DND-41 (cell line): ENCODE results near the gene GOLGA2.

ENCODE experiments used
- ATAC-seq: fragments of 200-7000 bp; cut with Tn5 transposase; 3 replicates; pipeline ENCODE4 v1.9.1; 2021; ENCODE audit warnings: low read depth; ENCODE audit not compliant: insufficient read depth
- DNase-seq: peaks from one replicate; pipeline ENCODE4 v3.0.0-alpha.2; 2020
- H2AFZ ChIP-seq: 2 replicates; pipeline ENCODE4 v1.6.0; 2012; ENCODE audit warnings: low read depth, low read length
- H3K27ac ChIP-seq: 2 replicates; pipeline ENCODE4 v1.5.1; 2012; ENCODE audit warnings: low read length, inconsistent platforms
- H3K27me3 ChIP-seq: fragments of 200-600 bp; sonication (generic); 2 replicates; pipeline ENCODE4 v1.6.0; 2012; ENCODE audit warnings: low read length, mild to moderate bottlenecking, inconsistent platforms; ENCODE audit not compliant: insufficient read depth, poor library complexity
- H3K36me3 ChIP-seq: 2 replicates; pipeline ENCODE4 v1.5.1; 2012; ENCODE audit warnings: low read length, inconsistent platforms; ENCODE audit not compliant: insufficient read depth
- H3K4me1 ChIP-seq: 2 replicates; pipeline ENCODE4 v1.5.1; 2012; ENCODE audit warnings: mild to moderate bottlenecking, low read length; ENCODE audit not compliant: insufficient read depth
- H3K4me2 ChIP-seq: 2 replicates; pipeline ENCODE4 v1.6.0; 2012; ENCODE audit warnings: mild to moderate bottlenecking, moderate library complexity, low read length, inconsistent platforms; ENCODE audit not compliant: insufficient read depth
- H3K4me3 ChIP-seq, 2 experiments: fragments of 200-600 bp in 1 of 2; shearing (Covaris generic) in 1 of 2; 2 replicates each; pipeline ENCODE4 v1.5.1; 2012 to 2016; ENCODE audit warnings: inconsistent platforms in 2 of 2, low read length in 2 of 2, mild to moderate bottlenecking in 2 of 2, low read depth in 1 of 2, moderate library complexity in 1 of 2
- H3K79me2 ChIP-seq: 2 replicates; pipeline ENCODE4 v1.6.0; 2012; ENCODE audit warnings: low read length, inconsistent platforms; ENCODE audit not compliant: insufficient read depth
- H3K9ac ChIP-seq: 2 replicates; pipeline ENCODE4 v1.6.0; 2012; ENCODE audit warnings: low read depth, mild to moderate bottlenecking, inconsistent platforms, low read length, moderate library complexity
- H3K9me3 ChIP-seq: 2 replicates; pipeline ENCODE4 v1.5.1; 2012; ENCODE audit warnings: low read length, moderate library complexity, mild to moderate bottlenecking, inconsistent platforms; ENCODE audit not compliant: insufficient read depth, severe bottlenecking
- H4K20me1 ChIP-seq: 2 replicates; pipeline ENCODE4 v1.6.0; 2012; ENCODE audit warnings: low read length; ENCODE audit not compliant: insufficient read depth
- CTCF ChIP-seq: IDR thresholded peaks from 2 replicates; pipeline ENCODE4 v1.5.1; 2012; ENCODE audit warnings: borderline replicate concordance, low read length, moderate library complexity, mild to moderate bottlenecking; ENCODE audit not compliant: poor library complexity, severe bottlenecking; ENCODE audit errors: extremely low read depth
- EZH2 ChIP-seq: IDR thresholded peaks from 3 replicates; pipeline ENCODE4 v1.6.1; 2012; ENCODE audit warnings: borderline replicate concordance, low read depth, mild to moderate bottlenecking, moderate library complexity, low read length, inconsistent platforms; ENCODE audit not compliant: severe bottlenecking

GOLGA2 gene

GRCh38 chr9:128298535-128299482 lies 23.0 kb upstream of the GOLGA2 start:
- ATAC-seq (no peak), DNase-seq (no peak)
- H3K4me1 ChIP-seq, result peaks cover 3% of the 10 kb centered on the region; the same call in 1 of the 2 replicates
- H3K4me3 ChIP-seq, result no peak overlapping the region
- H3K79me2 ChIP-seq, result no peaks in the 10 kb centered on the region
- H4K20me1 ChIP-seq, result no peaks in the 10 kb centered on the region
- H3K27me3 ChIP-seq, result no peaks in the 10 kb centered on the region
- H3K4me2 ChIP-seq, result no peak overlapping the region
- no peaks in the 10 kb centered on the region for H3K9me3 ChIP-seq
- no peak overlapping the region for H3K27ac ChIP-seq
- no peak overlapping the region for H3K9ac ChIP-seq
- TF ChIP-seq CTCF (no peak), EZH2 (no peak)
- H3K36me3 ChIP-seq, result no peaks in the 10 kb centered on the region
- H2AFZ ChIP-seq, result no peak overlapping the region

DNA sequence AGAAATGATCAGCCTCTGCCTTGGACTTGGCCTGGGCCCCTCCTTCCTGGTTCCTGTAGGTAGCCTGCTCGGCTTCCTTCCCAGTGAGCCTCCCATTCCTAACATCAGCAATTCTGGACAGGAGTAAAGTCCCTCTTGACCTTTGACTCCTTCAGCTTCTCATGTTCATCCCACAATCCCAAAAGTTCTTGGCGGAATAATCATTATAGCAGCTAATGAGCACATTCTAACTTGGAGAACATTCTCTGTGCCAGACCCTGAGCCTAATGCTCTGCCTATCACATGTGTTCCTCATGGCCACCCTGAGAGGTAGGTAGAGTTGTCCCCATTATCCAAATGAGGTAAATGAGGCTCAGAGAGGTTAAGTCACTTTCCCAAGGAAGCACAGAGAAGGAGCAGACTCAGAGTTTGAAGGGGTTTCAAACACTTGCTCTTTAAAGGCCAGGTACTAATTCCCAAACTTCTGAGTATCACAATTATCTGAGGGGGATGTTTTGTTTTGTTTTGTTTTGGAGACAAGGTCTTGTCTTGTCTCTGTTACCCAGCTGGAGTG lies 21.5 kb upstream of the GOLGA2 start:
- no peak for DNase-seq
- no peak overlapping the region for H3K9ac ChIP-seq
- ATAC-seq, result no peak
- H3K27me3 ChIP-seq, result no peaks in the 10 kb centered on the region
- H2AFZ ChIP-seq, result no peak overlapping the region
- no peak overlapping the region for H3K27ac ChIP-seq
- H3K4me3 ChIP-seq, result no peak overlapping the region
- H3K4me1 ChIP-seq, result peaks cover 8% of the 10 kb centered on the region; the same call in 1 of the 2 replicates
- TF ChIP-seq EZH2 (no peak), CTCF (no peak)
- H3K4me2 ChIP-seq, result no peak overlapping the region
- H3K79me2 ChIP-seq, result no peaks in the 10 kb centered on the region
- no peaks in the 10 kb centered on the region for H3K36me3 ChIP-seq
- no peaks in the 10 kb centered on the region for H4K20me1 ChIP-seq
- no peaks in the 10 kb centered on the region for H3K9me3 ChIP-seq

DNA sequence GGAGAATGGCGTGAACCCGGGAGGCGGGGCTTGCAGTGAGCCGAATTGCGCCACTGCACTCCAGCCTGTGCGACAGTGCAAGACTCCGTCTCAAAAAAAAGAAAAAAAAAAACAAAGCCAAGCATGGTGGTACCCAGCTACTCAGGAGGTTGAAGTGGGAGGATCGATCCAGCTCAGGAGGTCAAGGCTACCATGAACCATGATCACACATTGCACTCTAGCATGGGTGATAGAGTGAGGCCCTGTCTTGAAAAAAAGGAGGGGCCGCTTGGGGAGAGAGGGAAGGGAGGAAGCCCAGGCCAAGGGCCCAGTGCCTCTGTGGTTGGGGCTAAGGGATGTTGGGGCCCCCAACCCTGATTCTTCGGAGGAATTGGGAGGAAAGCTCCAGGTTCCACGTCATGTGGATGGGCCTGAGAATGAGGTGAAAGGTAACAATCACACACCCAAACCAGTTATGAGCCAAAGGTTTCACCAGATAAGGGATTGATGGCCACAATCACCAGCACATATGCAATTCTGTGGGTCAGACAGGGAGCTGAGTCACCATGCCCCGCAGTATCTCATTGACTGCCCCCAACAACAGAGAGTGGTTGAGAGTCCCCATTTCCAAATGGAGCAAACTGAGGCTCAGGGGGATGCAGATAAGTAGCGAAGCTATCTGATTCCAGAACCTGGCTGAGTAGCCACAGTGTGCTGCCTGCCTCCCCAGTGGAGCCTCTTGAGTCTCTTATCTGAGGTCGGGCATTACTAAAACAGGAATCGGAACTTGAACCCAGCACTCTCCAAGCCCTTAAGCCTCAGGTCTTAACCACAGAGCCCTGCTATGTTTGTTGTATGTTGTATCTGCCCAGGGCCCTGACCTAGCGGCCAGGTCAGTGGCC lies 20.8 kb upstream of the GOLGA2 start:
- no peaks in the 10 kb centered on the region for H3K9me3 ChIP-seq
- ATAC-seq (no peak), DNase-seq (no peak)
- H3K4me1 ChIP-seq, result peaks cover 8% of the 10 kb centered on the region; the same call in 1 of the 2 replicates
- no peaks in the 10 kb centered on the region for H3K27me3 ChIP-seq
- H3K27ac ChIP-seq, result no peak overlapping the region
- no peaks in the 10 kb centered on the region for H4K20me1 ChIP-seq
- no peak overlapping the region for H2AFZ ChIP-seq
- H3K9ac ChIP-seq, result no peak overlapping the region
- TF ChIP-seq EZH2 (no peak), CTCF (no peak)
- no peak overlapping the region for H3K4me2 ChIP-seq
- no peaks in the 10 kb centered on the region for H3K36me3 ChIP-seq
- no peaks in the 10 kb centered on the region for H3K79me2 ChIP-seq
- no peak overlapping the region for H3K4me3 ChIP-seq
